NCI-H1436 (cell line): ENCODE data around the gene AKR7A2.
"Not testable (repeated sequence)": the region's sequence is repeated elsewhere in the genome, so short reads cannot be mapped to it uniquely, and the experiment has no call there.

Experiments used
- DNase-seq: peaks from one replicate; lab custom pipeline; 2025; lab: John Stamatoyannopoulos, UW

AKR7A2 gene

GRCh38 chr1:19304081-19304480 lies 7.9 kb downstream of the AKR7A2 start:
- DNase-seq, result not testable (repeated sequence)

- no peak for DNase-seq
Observed at GRCh38 chr1:19300211-19300610, 11.7 kb downstream of the AKR7A2 start.

GRCh38 chr1:19294638-19295037 lies 17.3 kb downstream of the AKR7A2 start:
- DNase-seq, result no peak

- DNase-seq, result no peak
Observed at GRCh38 chr1:19289244-19289643, 22.7 kb downstream of the AKR7A2 start.

- not testable (repeated sequence) for DNase-seq
Observed at GRCh38 chr1:19288324-19289241, 23.4 kb downstream of the AKR7A2 start, which contains the start of gene AKR7A3. Gene AKR7A3 (minus strand): TSS chr1:19288770. CDS start chr1:19288709, 61 bp downstream.

- no peak for DNase-seq
Observed at GRCh38 chr1:19287436-19288185, 24.3 kb downstream of the AKR7A2 start.

GRCh38 chr1:19285807-19286206 lies 26.1 kb downstream of the AKR7A2 start:
- DNase-seq, result not testable (repeated sequence)

- DNase-seq, result not testable (repeated sequence)
Observed at GRCh38 chr1:19285366-19285765, 26.6 kb downstream of the AKR7A2 start.

- no peak for DNase-seq
Observed at GRCh38 chr1:19284881-19285280, 27.1 kb downstream of the AKR7A2 start.

- DNase-seq, result no peak
Observed at GRCh38 chr1:19283891-19284290, 28.1 kb downstream of the AKR7A2 start.

GRCh38 chr1:19274636-19275035 lies 37.3 kb downstream of the AKR7A2 start:
- no peak for DNase-seq

GRCh38 chr1:19273844-19274531 lies 38.0 kb downstream of the AKR7A2 start:
- DNase-seq, result not testable (repeated sequence)

GRCh38 chr1:19273106-19273843 lies 38.7 kb downstream of the AKR7A2 start:
- DNase-seq, result no peak

GRCh38 chr1:19272064-19272463 lies 39.9 kb downstream of the AKR7A2 start:
- no peak for DNase-seq

GRCh38 chr1:19270343-19270730 lies 41.6 kb downstream of the AKR7A2 start:
- not testable (repeated sequence) for DNase-seq

GRCh38 chr1:19269427-19270342 lies 42.3 kb downstream of the AKR7A2 start:
- not testable (repeated sequence) for DNase-seq

- DNase-seq, result no peak
Observed at GRCh38 chr1:19268445-19268844, 43.5 kb downstream of the AKR7A2 start.

GRCh38 chr1:19262744-19263143 lies 49.2 kb downstream of the AKR7A2 start:
- DNase-seq, result no peak

- DNase-seq, result no peak
Observed at GRCh38 chr1:19262047-19262446, 49.9 kb downstream of the AKR7A2 start.
